IMR-90 (cell line): ENCODE data around the gene PELI3. TPM values are rescaled to one million over a fixed set of nuclear protein-coding genes. Genes with fewer than 3 reads are reported as not detected.

Experiments used
- ATAC-seq: fragments of 200-7000 bp; cut with Tn5 transposase; 2 replicates; pipeline ENCODE4 v1.9.1; 2020; ENCODE audit warnings: low read depth, mild to moderate bottlenecking, moderate library complexity
- BruUV-seq: library from RNA; stranded (reverse); fragments of 400-500 nt; replicated peaks from 2 replicates; lab custom pipeline; 2021; lab: Mats Ljungman, UMichigan
- CTCF ChIA-PET: fragments of 300-600 bp; formaldehyde crosslinking; extraction: SDS; loops from one replicate; lab custom pipeline; 2021; ENCODE audit warnings: antibody characterized with exemption; lab: Yijun Ruan, JAX
- POLR2A ChIA-PET: fragments of 300-600 bp; sonication (Branson Sonifier 250); formaldehyde crosslinking; loops from one replicate; lab custom pipeline; 2022; ENCODE audit warnings: antibody characterized with exemption; ENCODE audit not compliant: unreplicated experiment; lab: Charles Lee
- DNase-seq: peaks from one replicate; pipeline ENCODE4 v3.0.0; 2013
- H2AFZ ChIP-seq: replicated peaks from 2 replicates; pipeline ENCODE3; 2013; ENCODE audit warnings: low read length, mild to moderate bottlenecking; ENCODE audit not compliant: poor library complexity
- H2AK5ac ChIP-seq: 2 replicates; pipeline ENCODE4 v1.6.1; 2013; ENCODE audit warnings: low read depth, low read length, inconsistent platforms
- H2AK9ac ChIP-seq: replicated peaks from 2 replicates; pipeline ENCODE3; 2013; ENCODE audit warnings: mild to moderate bottlenecking, low read depth, low read length, moderate library complexity; ENCODE audit not compliant: poor library complexity
- H2BK120ac ChIP-seq: 2 replicates; pipeline ENCODE4 v1.6.1; 2013; ENCODE audit warnings: low read depth, low read length, inconsistent platforms
- H2BK15ac ChIP-seq: 3 replicates; pipeline ENCODE4 v1.6.1; 2013; ENCODE audit warnings: low read depth, low read length, inconsistent platforms
- H2BK20ac ChIP-seq: 2 replicates; pipeline ENCODE4 v1.6.1; 2013; ENCODE audit warnings: low read depth, mild to moderate bottlenecking, inconsistent platforms, low read length, moderate library complexity
- H2BK5ac ChIP-seq: 2 replicates; pipeline ENCODE4 v1.6.1; 2013; ENCODE audit warnings: mild to moderate bottlenecking, low read depth, low read length, inconsistent platforms; ENCODE audit not compliant: poor library complexity, severe bottlenecking
- H3K14ac ChIP-seq: replicated peaks from 2 replicates; pipeline ENCODE4 v1.6.1; 2013; ENCODE audit warnings: low read depth, low read length, inconsistent platforms
- H3K18ac ChIP-seq: 2 replicates; pipeline ENCODE4 v1.6.1; 2013; ENCODE audit warnings: low read depth, low read length, control low read depth
- H3K23ac ChIP-seq: 2 replicates; pipeline ENCODE4 v1.6.1; 2013; ENCODE audit warnings: low read depth, low read length, inconsistent platforms
- H3K27ac ChIP-seq: 2 replicates; pipeline ENCODE4 v1.5.1; 2013; ENCODE audit warnings: mild to moderate bottlenecking, control low read depth, low read length; ENCODE audit not compliant: insufficient read depth
- H3K27me3 ChIP-seq: 2 replicates; pipeline ENCODE4 v1.6.1; 2013; ENCODE audit warnings: low read length; ENCODE audit not compliant: control insufficient read depth, insufficient read depth
- H3K36me3 ChIP-seq: 2 replicates; pipeline ENCODE4 v1.6.1; 2013; ENCODE audit warnings: low read length, mixed read lengths; ENCODE audit not compliant: control insufficient read depth, insufficient read depth
- H3K4ac ChIP-seq: 2 replicates; pipeline ENCODE4 v1.6.1; 2013; ENCODE audit warnings: low read depth, low read length, inconsistent platforms
- H3K4me1 ChIP-seq: 2 replicates; pipeline ENCODE4 v1.6.1; 2013; ENCODE audit warnings: low read length, mixed read lengths; ENCODE audit not compliant: control insufficient read depth, insufficient read depth
- H3K4me2 ChIP-seq: 2 replicates; pipeline ENCODE4 v1.6.1; 2013; ENCODE audit warnings: low read depth, mild to moderate bottlenecking, control low read depth, low read length, moderate library complexity
- H3K4me3 ChIP-seq: 2 replicates; pipeline ENCODE4 v1.5.1; 2013; ENCODE audit warnings: low read depth, mild to moderate bottlenecking, control low read depth, low read length, moderate library complexity; ENCODE audit not compliant: insufficient read depth
- H3K56ac ChIP-seq: 2 replicates; pipeline ENCODE4 v1.6.1; 2013; ENCODE audit warnings: low read length, inconsistent platforms; ENCODE audit not compliant: insufficient read depth; ENCODE audit errors: extremely low read depth
- H3K79me1 ChIP-seq, 2 experiments: 2 replicates each; pipeline ENCODE4 v1.6.1; 2013; ENCODE audit warnings: low read length in 2 of 2, inconsistent platforms in 1 of 2, low read depth in 1 of 2
- H3K9ac ChIP-seq: 2 replicates; pipeline ENCODE4 v1.6.1; 2013; ENCODE audit warnings: low read depth, low read length, control low read depth
- H3K9me1 ChIP-seq: 2 replicates; pipeline ENCODE4 v1.6.1; 2013; ENCODE audit warnings: low read length, inconsistent platforms; ENCODE audit not compliant: insufficient read depth
- H3K9me3 ChIP-seq: 2 replicates; pipeline ENCODE4 v1.6.1; 2013; ENCODE audit warnings: low read length; ENCODE audit not compliant: control insufficient read depth, insufficient read depth
- H4K20me1 ChIP-seq: 2 replicates; pipeline ENCODE4 v1.6.1; 2013; ENCODE audit warnings: low read length, inconsistent platforms; ENCODE audit not compliant: insufficient read depth
- H4K5ac ChIP-seq: 2 replicates; pipeline ENCODE4 v1.6.1; 2013; ENCODE audit warnings: mild to moderate bottlenecking, low read depth, low read length, control low read depth
- H4K8ac ChIP-seq, 2 experiments: 2 replicates each; pipeline ENCODE4 v1.6.1; 2013; ENCODE audit warnings: low read depth in 2 of 2, low read length in 2 of 2, control low read depth in 1 of 2, inconsistent platforms in 1 of 2
- H4K91ac ChIP-seq: 2 replicates; pipeline ENCODE4 v1.6.1; 2013; ENCODE audit warnings: low read depth, low read length, inconsistent platforms; ENCODE audit not compliant: insufficient read depth
- CEBPB ChIP-seq: IDR thresholded peaks from 2 replicates; pipeline ENCODE4 v1.6.1; 2012; ENCODE audit warnings: low read depth, low read length, improper control_type of control experiment
- CTCF ChIP-seq: conservative IDR thresholded peaks from 2 replicates; pipeline ENCODE4 v1.5.1; 2012; ENCODE audit warnings: mild to moderate bottlenecking, low read depth, low read length, improper control_type of control experiment
- FOS ChIP-seq: fragments of 150-350 bp; IDR thresholded peaks from 2 replicates; pipeline ENCODE4 v1.6.1; 2016; ENCODE audit warnings: low read depth, low read length
- MAFK ChIP-seq: IDR thresholded peaks from 2 replicates; pipeline ENCODE4 v1.6.1; 2012; ENCODE audit warnings: low read depth, low read length, improper control_type of control experiment
- MAZ ChIP-seq: IDR thresholded peaks from 2 replicates; pipeline ENCODE4 v1.6.1; 2012; ENCODE audit warnings: low read depth, mild to moderate bottlenecking, low read length, improper control_type of control experiment, moderate library complexity, borderline replicate concordance
- MXI1 ChIP-seq: IDR thresholded peaks from 2 replicates; pipeline ENCODE4 v1.6.1; 2012; ENCODE audit warnings: low read depth, mild to moderate bottlenecking, low read length, moderate library complexity, borderline replicate concordance
- SMC3 ChIP-seq: fragments of 150-350 bp; IDR thresholded peaks from 2 replicates; pipeline ENCODE4 v1.6.1; 2016; ENCODE audit warnings: low read depth, mild to moderate bottlenecking, antibody characterized with exemption, low read length, moderate library complexity
- dilution Hi-C: fragments of 300-500 bp; cut with HindIII; formaldehyde crosslinking; loops from one replicate; pipeline ENCODE4 v1.14.3; 2018; ENCODE audit warnings: low sequenced_read_pairs; ENCODE audit not compliant: unreplicated experiment
- in situ Hi-C: fragments of 300-500 bp; cut with MboI; formaldehyde crosslinking; loops from 3 replicates; pipeline ENCODE4 v1.14.3; 2019; ENCODE audit warnings: low sequenced_read_pairs, inconsistent platforms, mixed read lengths
- intact Hi-C: fragments of 100-400 bp; cut with micrococcal nuclease; formaldehyde crosslinking; loops from 2 replicates; pipeline ENCODE4 v1.10.0; 2022
- polyA plus RNA-seq, 3 experiments: library from polyadenylated mRNA; depleted of rRNA; stranded (reverse); fragments of >200 nt; gene quantifications; 2 replicates each; pipeline ENCODE4 v1.2.3, GENCODE V29; 2012; ENCODE audit warnings: low replicate concordance in 1 of 3
- total RNA-seq: library from RNA; depleted of rRNA; stranded (reverse); fragments of >200 nt; gene quantifications from 2 replicates; pipeline ENCODE4 v1.2.3, GENCODE V29; 2012
- TF ChIP-seq, protein P1 (sequence below): fragments of 150-350 bp; IDR thresholded peaks from 2 replicates; pipeline ENCODE4 v1.6.1; 2017; ENCODE audit warnings: mild to moderate bottlenecking, antibody characterized with exemption, low read length, low read depth
- TF ChIP-seq, protein P2 (sequence below): fragments of 150-350 bp; IDR thresholded peaks from 2 replicates; pipeline ENCODE4 v1.6.1; 2016; ENCODE audit warnings: low read depth, mild to moderate bottlenecking, low read length, moderate library complexity, borderline replicate concordance

Gene PELI3
- total and polyA plus RNA-seq, 2 of the 4 experiments (the other 2 are of a cell fraction) = 5.0 to 6.3 TPM

- ATAC-seq = no peak
- no peak overlapping the region for H2BK20ac ChIP-seq
- dilution Hi-C loops (no loop called here), intact Hi-C loops (no loop called here), in situ Hi-C loops (no loop called here)
- H3K36me3 ChIP-seq = no peaks in the 10 kb centered on the region
- TF ChIP-seq SMC3 (no peak), CEBPB (no peak), MAFK (no peak), FOS (no peak), CTCF (no peak), MAZ (no peak), MXI1 (no peak)
- TF ChIP-seq, protein P1, sequence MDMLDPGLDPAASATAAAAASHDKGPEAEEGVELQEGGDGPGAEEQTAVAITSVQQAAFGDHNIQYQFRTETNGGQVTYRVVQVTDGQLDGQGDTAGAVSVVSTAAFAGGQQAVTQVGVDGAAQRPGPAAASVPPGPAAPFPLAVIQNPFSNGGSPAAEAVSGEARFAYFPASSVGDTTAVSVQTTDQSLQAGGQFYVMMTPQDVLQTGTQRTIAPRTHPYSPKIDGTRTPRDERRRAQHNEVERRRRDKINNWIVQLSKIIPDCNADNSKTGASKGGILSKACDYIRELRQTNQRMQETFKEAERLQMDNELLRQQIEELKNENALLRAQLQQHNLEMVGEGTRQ = no peak
- TF ChIP-seq, protein P2, sequence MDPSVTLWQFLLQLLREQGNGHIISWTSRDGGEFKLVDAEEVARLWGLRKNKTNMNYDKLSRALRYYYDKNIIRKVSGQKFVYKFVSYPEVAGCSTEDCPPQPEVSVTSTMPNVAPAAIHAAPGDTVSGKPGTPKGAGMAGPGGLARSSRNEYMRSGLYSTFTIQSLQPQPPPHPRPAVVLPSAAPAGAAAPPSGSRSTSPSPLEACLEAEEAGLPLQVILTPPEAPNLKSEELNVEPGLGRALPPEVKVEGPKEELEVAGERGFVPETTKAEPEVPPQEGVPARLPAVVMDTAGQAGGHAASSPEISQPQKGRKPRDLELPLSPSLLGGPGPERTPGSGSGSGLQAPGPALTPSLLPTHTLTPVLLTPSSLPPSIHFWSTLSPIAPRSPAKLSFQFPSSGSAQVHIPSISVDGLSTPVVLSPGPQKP = no peak
- no peak overlapping the region for H3K4ac ChIP-seq
- H2AK9ac ChIP-seq = no peak overlapping the region
- no peak for DNase-seq
- CTCF ChIA-PET = no interaction called here
- H2AFZ ChIP-seq = no peak overlapping the region
- H4K20me1 ChIP-seq = 0 out of 2 replicates have a peak, but pooled peaks cover 2% of the 10 kb centered on the region
- no peak overlapping the region for H3K4me3 ChIP-seq
- peaks cover 35% of the 10 kb centered on the region for H3K27me3 ChIP-seq
- no peak overlapping the region for H2BK5ac ChIP-seq
- no peak overlapping the region for H2AK5ac ChIP-seq
- H3K56ac ChIP-seq = no peak overlapping the region
- no peak overlapping the region for H2BK15ac ChIP-seq
- H3K4me2 ChIP-seq = no peak overlapping the region
- H4K8ac ChIP-seq = no peak overlapping the region
- H4K5ac ChIP-seq = no peak overlapping the region
- H3K23ac ChIP-seq = no peak overlapping the region
- H3K9me3 ChIP-seq = peaks cover 5% of the 10 kb centered on the region
- peaks cover 6% of the 10 kb centered on the region for H3K4me1 ChIP-seq
- H3K18ac ChIP-seq = no peak overlapping the region
- no peak overlapping the region for H4K91ac ChIP-seq
- H3K14ac ChIP-seq = no peak overlapping the region
- no peak overlapping the region for H3K27ac ChIP-seq
- H2BK120ac ChIP-seq = no peak overlapping the region
- 0 out of 2 replicates have a peak, but pooled peaks cover 2% of the 10 kb centered on the region for H3K9me1 ChIP-seq
- no peaks in the 10 kb centered on the region for H3K79me1 ChIP-seq
- POLR2A ChIA-PET = no interaction called here
- no TSS peak for BruUV-seq
- H3K9ac ChIP-seq = no peak overlapping the region
Measured at GRCh38 chr11:66447012-66447411, 19.7 kb upstream of the PELI3 start.
